Fibroblast of lung (primary cell): Measurements from ENCODE around the gene ZSCAN25. TPM values are rescaled to one million over a fixed set of nuclear protein-coding genes. Genes with fewer than 3 reads are reported as not detected.

Experiments used
- DNase-seq, 2 donors: peaks; one replicate each; pipeline versions ENCODE4 v3.0.0 to v3.0.0-alpha.2; 2010; ENCODE audit warnings: low read depth in 2 of 2
- H2AFZ ChIP-seq: 2 replicates; pipeline ENCODE4 v1.5.1; 2012; ENCODE audit warnings: low read length, control low read depth, inconsistent platforms
- H3K27ac ChIP-seq: 2 replicates; pipeline ENCODE4 v1.5.1; 2011; ENCODE audit warnings: low read length, control low read depth; ENCODE audit not compliant: insufficient read depth
- H3K27me3 ChIP-seq: 2 replicates; pipeline ENCODE4 v1.5.1; 2011; ENCODE audit warnings: mild to moderate bottlenecking, low read length; ENCODE audit not compliant: control insufficient read depth, insufficient read depth
- H3K36me3 ChIP-seq: 2 replicates; pipeline ENCODE4 v1.5.1; 2011; ENCODE audit warnings: low read length; ENCODE audit not compliant: control insufficient read depth, insufficient read depth
- H3K4me1 ChIP-seq: 2 replicates; pipeline ENCODE4 v1.5.1; 2011; ENCODE audit warnings: low read length; ENCODE audit not compliant: control insufficient read depth, insufficient read depth; ENCODE audit errors: extremely low read depth
- H3K4me2 ChIP-seq: 2 replicates; pipeline ENCODE4 v1.5.1; 2011; ENCODE audit warnings: low read length, control low read depth; ENCODE audit not compliant: insufficient read depth; ENCODE audit errors: extremely low read depth
- H3K4me3 ChIP-seq, 4 experiments: fragments of 200-600 bp in 1 of 4; sonication (generic) in 1 of 4; replicated peaks in 1 of 4; 2 replicates each; pipeline ENCODE4 v1.5.1; 2011 to 2016; ENCODE audit warnings: low read length in 4 of 4, low read depth in 3 of 4, mild to moderate bottlenecking in 3 of 4, control low read depth in 2 of 4, inconsistent platforms in 1 of 4, mixed read lengths in 1 of 4; ENCODE audit not compliant: insufficient read depth in 1 of 4; ENCODE audit errors: control extremely low read depth in 1 of 4
- H3K79me2 ChIP-seq: 2 replicates; pipeline ENCODE4 v1.5.1; 2012; ENCODE audit warnings: mild to moderate bottlenecking, low read length, inconsistent platforms; ENCODE audit not compliant: control insufficient read depth, insufficient read depth
- H3K9ac ChIP-seq: 2 replicates; pipeline ENCODE4 v1.5.1; 2011; ENCODE audit warnings: mild to moderate bottlenecking, low read length, control low read depth; ENCODE audit not compliant: insufficient read depth
- H3K9me3 ChIP-seq: 2 replicates; pipeline ENCODE4 v1.5.1; 2012; ENCODE audit warnings: low read depth, low read length; ENCODE audit not compliant: control insufficient read depth, insufficient read depth
- H4K20me1 ChIP-seq: 2 replicates; pipeline ENCODE4 v1.5.1; 2011; ENCODE audit warnings: low read length; ENCODE audit not compliant: control insufficient read depth, insufficient read depth; ENCODE audit errors: extremely low read depth
- EZH2 ChIP-seq: IDR thresholded peaks from 2 replicates; pipeline ENCODE4 v1.5.1; 2012; ENCODE audit warnings: low read length, control low read depth, mild to moderate bottlenecking; ENCODE audit errors: missing control alignments
- polyA plus RNA-seq, 2 donors: library from polyadenylated mRNA; depleted of rRNA in 1 of 2; stranded (reverse) in 1 of 2; unstranded in 1 of 2; fragments of >200 nt; gene quantifications; 2 replicates each; pipeline ENCODE4 v1.2.1, GENCODE V29; 2011 to 2012; ENCODE audit warnings: missing spikeins in 1 of 2
- total RNA-seq: library from RNA; depleted of rRNA; stranded (reverse); fragments of >200 nt; gene quantifications from 2 replicates; pipeline ENCODE4 v1.2.1, GENCODE V29; 2014
- TF ChIP-seq, protein P1 (sequence below), 2 donors: IDR thresholded peaks in 1 of 2; conservative IDR thresholded peaks in 1 of 2; 1 replicate in 1 of 2; 2 replicates in 1 of 2; pipeline ENCODE4 v1.5.1; 2011 to 2012; ENCODE audit warnings: low read length in 2 of 2, control low read depth in 1 of 2, inconsistent platforms in 1 of 2, low read depth in 1 of 2, mild to moderate bottlenecking in 1 of 2

Gene ZSCAN25
- total and polyA plus RNA-seq, 2 donors (not counting 1 experiment from before 2014, with no cell fraction given) = 5.4 to 10.2 TPM

DNA sequence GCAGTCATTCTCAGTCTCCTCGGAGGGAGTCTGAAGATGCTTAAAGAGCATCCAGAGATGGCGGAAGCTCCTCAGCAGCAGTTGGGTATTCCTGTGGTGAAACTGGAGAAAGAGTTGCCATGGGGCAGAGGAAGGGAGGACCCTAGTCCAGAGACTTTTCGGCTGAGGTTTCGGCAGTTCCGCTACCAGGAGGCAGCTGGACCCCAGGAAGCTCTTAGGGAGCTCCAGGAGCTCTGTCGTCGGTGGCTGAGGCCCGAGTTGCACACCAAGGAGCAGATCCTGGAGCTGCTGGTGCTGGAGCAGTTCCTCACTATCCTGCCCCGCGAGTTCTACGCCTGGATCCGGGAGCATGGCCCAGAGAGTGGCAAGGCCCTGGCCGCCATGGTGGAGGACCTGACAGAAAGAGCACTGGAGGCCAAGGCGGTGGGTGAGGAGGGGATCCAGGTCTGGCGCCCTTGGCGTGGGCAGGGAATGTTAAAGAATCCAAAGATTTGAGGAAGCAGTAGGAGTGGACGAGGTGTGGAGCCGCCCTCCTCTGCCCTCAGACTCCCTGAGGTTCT lies 2.9 kb downstream of the ZSCAN25 start:
- Histone ChIP-seq H3K36me3 (peaks cover 20% of the 10 kb centered on the region), H3K4me1 (peaks cover 2% of the 10 kb centered on the region)
- TF ChIP-seq, protein P1, sequence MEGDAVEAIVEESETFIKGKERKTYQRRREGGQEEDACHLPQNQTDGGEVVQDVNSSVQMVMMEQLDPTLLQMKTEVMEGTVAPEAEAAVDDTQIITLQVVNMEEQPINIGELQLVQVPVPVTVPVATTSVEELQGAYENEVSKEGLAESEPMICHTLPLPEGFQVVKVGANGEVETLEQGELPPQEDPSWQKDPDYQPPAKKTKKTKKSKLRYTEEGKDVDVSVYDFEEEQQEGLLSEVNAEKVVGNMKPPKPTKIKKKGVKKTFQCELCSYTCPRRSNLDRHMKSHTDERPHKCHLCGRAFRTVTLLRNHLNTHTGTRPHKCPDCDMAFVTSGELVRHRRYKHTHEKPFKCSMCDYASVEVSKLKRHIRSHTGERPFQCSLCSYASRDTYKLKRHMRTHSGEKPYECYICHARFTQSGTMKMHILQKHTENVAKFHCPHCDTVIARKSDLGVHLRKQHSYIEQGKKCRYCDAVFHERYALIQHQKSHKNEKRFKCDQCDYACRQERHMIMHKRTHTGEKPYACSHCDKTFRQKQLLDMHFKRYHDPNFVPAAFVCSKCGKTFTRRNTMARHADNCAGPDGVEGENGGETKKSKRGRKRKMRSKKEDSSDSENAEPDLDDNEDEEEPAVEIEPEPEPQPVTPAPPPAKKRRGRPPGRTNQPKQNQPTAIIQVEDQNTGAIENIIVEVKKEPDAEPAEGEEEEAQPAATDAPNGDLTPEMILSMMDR (conservative IDR thresholded peaks at IDR 0.05 in 1 of 2, IDR thresholded peaks at IDR 0.05 in 1 of 2; ENCODE audit: low read depth in 1 of 2, low read length in 2 of 2) = no peak
- TF ChIP-seq EZH2 = no peak

DNA sequence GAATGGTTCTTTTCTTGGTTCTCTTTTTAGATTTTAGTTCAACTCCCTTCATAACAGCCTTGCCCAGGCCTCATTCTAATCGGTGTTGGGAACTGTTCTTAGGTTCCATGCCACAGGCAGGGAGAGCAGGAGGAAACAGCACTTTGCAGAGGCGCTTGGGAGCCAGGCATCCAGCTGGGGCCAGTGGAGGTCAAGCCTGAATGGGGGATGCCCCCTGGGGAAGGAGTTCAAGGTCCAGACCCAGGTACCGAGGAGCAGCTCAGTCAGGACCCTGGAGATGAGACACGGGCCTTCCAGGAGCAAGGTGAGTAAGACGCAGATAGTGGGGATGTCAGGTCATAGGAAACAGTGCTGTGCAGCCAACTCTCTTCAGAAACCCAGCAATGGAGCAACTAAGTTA lies 4.5 kb downstream of the ZSCAN25 start:
- H4K20me1 ChIP-seq = no peaks in the 10 kb centered on the region
- TF ChIP-seq, protein P1 (conservative IDR thresholded peaks at IDR 0.05 in 1 of 2, IDR thresholded peaks at IDR 0.05 in 1 of 2; ENCODE audit: low read depth in 1 of 2, low read length in 2 of 2) = no peak
- TF ChIP-seq EZH2 = no peak
- no peak overlapping the region for H3K27ac ChIP-seq
- no peak overlapping the region for H2AFZ ChIP-seq
- no peak for DNase-seq
- no peak overlapping the region for H3K4me3 ChIP-seq
- H3K79me2 ChIP-seq = peaks cover 11% of the 10 kb centered on the region
- H3K4me1 ChIP-seq = peaks cover 2% of the 10 kb centered on the region
- H3K36me3 ChIP-seq = peaks cover 27% of the 10 kb centered on the region
- H3K4me2 ChIP-seq = no peak overlapping the region
- H3K27me3 ChIP-seq = no peaks in the 10 kb centered on the region
- no peak overlapping the region for H3K9ac ChIP-seq
- H3K9me3 ChIP-seq = no peaks in the 10 kb centered on the region

More for the DNA sequence above, 2.9 kb downstream of the ZSCAN25 start:
- DNase-seq = no peak
- no peak overlapping the region for H3K4me2 ChIP-seq
- no peak overlapping the region for H2AFZ ChIP-seq
- no peaks in the 10 kb centered on the region for H3K9me3 ChIP-seq
- H3K27ac ChIP-seq = no peak overlapping the region
- no peak overlapping the region for H3K4me3 ChIP-seq
- peaks cover 11% of the 10 kb centered on the region for H3K79me2 ChIP-seq
- H3K9ac ChIP-seq = no peak overlapping the region
- no peaks in the 10 kb centered on the region for H3K27me3 ChIP-seq
- H4K20me1 ChIP-seq = no peaks in the 10 kb centered on the region

DNA sequence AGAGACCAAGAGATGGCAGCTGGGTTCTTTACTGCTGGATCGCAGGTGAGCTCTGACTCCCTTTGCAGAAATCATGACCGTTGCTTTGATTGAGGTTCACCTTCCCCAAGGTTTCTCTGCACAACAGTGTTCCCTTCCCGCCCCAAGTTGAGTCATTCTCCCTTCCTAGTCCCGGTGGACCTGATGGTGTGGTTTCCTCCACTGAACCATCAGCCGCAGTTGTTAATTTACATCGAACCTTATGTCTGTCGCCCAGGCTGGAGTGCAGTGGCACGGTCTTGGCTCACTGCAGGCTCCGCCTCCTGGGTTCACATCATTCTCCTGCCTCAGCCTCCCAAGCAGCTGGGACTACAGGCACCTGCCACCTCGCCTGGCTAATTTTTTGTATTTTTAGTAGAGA lies 5.8 kb downstream of the ZSCAN25 start:
- DNase-seq = no peak
- Histone ChIP-seq H3K27ac (no peak overlapping the region), H3K4me1 (peaks cover 2% of the 10 kb centered on the region), H4K20me1 (no peaks in the 10 kb centered on the region), H2AFZ (no peak overlapping the region), H3K4me2 (no peak overlapping the region), H3K9ac (no peak overlapping the region), H3K36me3 (peaks cover 27% of the 10 kb centered on the region), H3K27me3 (no peaks in the 10 kb centered on the region), H3K79me2 (peaks cover 5% of the 10 kb centered on the region), H3K4me3 (no peak overlapping the region), H3K9me3 (no peaks in the 10 kb centered on the region)
- TF ChIP-seq EZH2 = no peak
- TF ChIP-seq, protein P1 (conservative IDR thresholded peaks at IDR 0.05 in 1 of 2, IDR thresholded peaks at IDR 0.05 in 1 of 2; ENCODE audit: low read depth in 1 of 2, low read length in 2 of 2) = no peak
